Measurements from ENCODE around the gene HSD17B3. TPM values are rescaled to one million over a fixed set of nuclear protein-coding genes. Genes with fewer than 3 reads are reported as not detected.
"Not testable (repeated sequence)": the region's sequence is repeated elsewhere in the genome, so short reads cannot be mapped to it uniquely, and the experiment has no call there.

HSD17B3 gene
- total RNA-seq, 1 experiment from 2014 or later = not detected

- H3K27me3 ChIP-seq (replicated peaks); DNase-seq (ENCODE audit: low read depth in 1 of 2, low spot score in 2 of 2); H3K27ac ChIP-seq; H3K4me1 ChIP-seq (replicated peaks); H3K36me3 ChIP-seq; H3K4me3 ChIP-seq; H3K9me3 ChIP-seq (replicated peaks): not testable (repeated sequence)
These were observed 20.8 kb upstream of the HSD17B3 start for GRCh38 chr9:96322736-96323135.

GRCh38 chr9:96322210-96322609 is 20.2 kb upstream of the HSD17B3 start:
- DNase-seq (ENCODE audit: low read depth in 1 of 2, low spot score in 2 of 2); H3K27ac ChIP-seq; H3K9me3 ChIP-seq (replicated peaks): not testable (repeated sequence)

GRCh38 chr9:96321515-96321914 is 19.5 kb upstream of the HSD17B3 start:
- H3K4me3 ChIP-seq = no peak overlapping the region
- H3K27me3 ChIP-seq (replicated peaks) = no peaks in the 10 kb centered on the region
- H3K36me3 ChIP-seq = no peaks in the 10 kb centered on the region
- H3K4me1 ChIP-seq (replicated peaks) = no peaks in the 10 kb centered on the region
- no peaks in the 10 kb centered on the region for H3K9me3 ChIP-seq (replicated peaks)
- no peak for DNase-seq (ENCODE audit: low read depth in 1 of 2, low spot score in 2 of 2)
- H3K27ac ChIP-seq = no peak overlapping the region

More at GRCh38 chr9:96322210-96322609, 20.2 kb upstream of the HSD17B3 start:
- not testable (repeated sequence) for H3K36me3 ChIP-seq; H3K4me3 ChIP-seq; H3K4me1 ChIP-seq (replicated peaks); H3K27me3 ChIP-seq (replicated peaks)

GRCh38 chr9:96320749-96321280 is 18.8 kb upstream of the HSD17B3 start:
- no peak for DNase-seq (ENCODE audit: low read depth in 1 of 2, low spot score in 2 of 2)
- Histone ChIP-seq H3K4me3 (no peak overlapping the region), H3K27me3 (replicated peaks) (no peaks in the 10 kb centered on the region), H3K27ac (no peak overlapping the region), H3K36me3 (no peaks in the 10 kb centered on the region), H3K4me1 (replicated peaks) (no peaks in the 10 kb centered on the region), H3K9me3 (replicated peaks) (no peaks in the 10 kb centered on the region)

- Histone ChIP-seq H3K4me3 (no peak overlapping the region), H3K9me3 (replicated peaks) (no peaks in the 10 kb centered on the region), H3K27ac (no peak overlapping the region), H3K36me3 (no peaks in the 10 kb centered on the region), H3K27me3 (replicated peaks) (no peaks in the 10 kb centered on the region), H3K4me1 (replicated peaks) (no peaks in the 10 kb centered on the region)
- DNase-seq (ENCODE audit: low read depth in 1 of 2, low spot score in 2 of 2) = no peak
These were observed 17.1 kb upstream of the HSD17B3 start for GRCh38 chr9:96318921-96319565.

- H3K9me3 ChIP-seq (replicated peaks) = peaks cover 2% of the 10 kb centered on the region; the same call in 1 of the 2 replicates
- no peak overlapping the region for H3K4me3 ChIP-seq
- no peaks in the 10 kb centered on the region for H3K4me1 ChIP-seq (replicated peaks)
- H3K27ac ChIP-seq = no peak overlapping the region
- no peaks in the 10 kb centered on the region for H3K36me3 ChIP-seq
- DNase-seq (ENCODE audit: low read depth in 1 of 2, low spot score in 2 of 2) = peak; percentile 47 to 51
- no peaks in the 10 kb centered on the region for H3K27me3 ChIP-seq (replicated peaks)
These were observed 15.5 kb upstream of the HSD17B3 start for GRCh38 chr9:96317335-96317980.

- no peaks in the 10 kb centered on the region for H3K27me3 ChIP-seq (replicated peaks)
- no peaks in the 10 kb centered on the region for H3K36me3 ChIP-seq
- no peak overlapping the region for H3K4me3 ChIP-seq
- H3K4me1 ChIP-seq (replicated peaks) = no peaks in the 10 kb centered on the region
- DNase-seq (ENCODE audit: low read depth in 1 of 2, low spot score in 2 of 2) = no peak
- H3K9me3 ChIP-seq (replicated peaks) = peaks cover 3% of the 10 kb centered on the region; the same call in 1 of the 2 replicates
- no peak overlapping the region for H3K27ac ChIP-seq
These were observed 7.9 kb upstream of the HSD17B3 start for GRCh38 chr9:96309850-96310249.

GRCh38 chr9:96306958-96307357 is 5.0 kb upstream of the HSD17B3 start:
- not testable (repeated sequence) for H3K36me3 ChIP-seq; H3K9me3 ChIP-seq (replicated peaks); H3K27ac ChIP-seq; H3K4me3 ChIP-seq; DNase-seq (ENCODE audit: low read depth in 1 of 2, low spot score in 2 of 2); H3K4me1 ChIP-seq (replicated peaks); H3K27me3 ChIP-seq (replicated peaks)

GRCh38 chr9:96305171-96305570 is 3.2 kb upstream of the HSD17B3 start:
- no peaks in the 10 kb centered on the region for H3K27me3 ChIP-seq (replicated peaks)
- no peak overlapping the region for H3K4me3 ChIP-seq
- no peak overlapping the region for H3K27ac ChIP-seq
- no peaks in the 10 kb centered on the region for H3K4me1 ChIP-seq (replicated peaks)
- no peak for DNase-seq (ENCODE audit: low read depth in 1 of 2, low spot score in 2 of 2)
- no peaks in the 10 kb centered on the region for H3K9me3 ChIP-seq (replicated peaks)
- H3K36me3 ChIP-seq = no peaks in the 10 kb centered on the region

- Histone ChIP-seq H3K4me3 (no peak overlapping the region), H3K27me3 (replicated peaks) (no peaks in the 10 kb centered on the region), H3K4me1 (replicated peaks) (no peaks in the 10 kb centered on the region), H3K36me3 (no peaks in the 10 kb centered on the region), H3K9me3 (replicated peaks) (no peaks in the 10 kb centered on the region), H3K27ac (no peak overlapping the region)
- no peak for DNase-seq (ENCODE audit: low read depth in 1 of 2, low spot score in 2 of 2)
These were observed 2.3 kb upstream of the HSD17B3 start for GRCh38 chr9:96304230-96304629.

- no peak overlapping the region for H3K27ac ChIP-seq
- no peak for DNase-seq (ENCODE audit: low read depth in 1 of 2, low spot score in 2 of 2)
- no peaks in the 10 kb centered on the region for H3K27me3 ChIP-seq (replicated peaks)
- no peaks in the 10 kb centered on the region for H3K9me3 ChIP-seq (replicated peaks)
- H3K4me3 ChIP-seq = no peak overlapping the region
- no peaks in the 10 kb centered on the region for H3K4me1 ChIP-seq (replicated peaks)
- no peaks in the 10 kb centered on the region for H3K36me3 ChIP-seq
These were observed 2.2 kb downstream of the HSD17B3 start for GRCh38 chr9:96299823-96300222.

- no peak for DNase-seq (ENCODE audit: low read depth in 1 of 2, low spot score in 2 of 2)
- no peak overlapping the region for H3K27ac ChIP-seq
These were observed 7.8 kb downstream of the HSD17B3 start for GRCh38 chr9:96294159-96294545.

GRCh38 chr9:96293498-96294158 is 8.3 kb downstream of the HSD17B3 start:
- DNase-seq (ENCODE audit: low read depth in 1 of 2, low spot score in 2 of 2) = no peak
- Histone ChIP-seq H3K4me3 (no peak overlapping the region), H3K9me3 (replicated peaks) (no peaks in the 10 kb centered on the region), H3K27me3 (replicated peaks) (no peaks in the 10 kb centered on the region), H3K36me3 (no peaks in the 10 kb centered on the region), H3K4me1 (replicated peaks) (no peaks in the 10 kb centered on the region), H3K27ac (no peak overlapping the region)

More at GRCh38 chr9:96294159-96294545, 7.8 kb downstream of the HSD17B3 start:
- H3K27me3 ChIP-seq (replicated peaks) = no peaks in the 10 kb centered on the region
- no peaks in the 10 kb centered on the region for H3K4me1 ChIP-seq (replicated peaks)
- no peak overlapping the region for H3K4me3 ChIP-seq
- no peaks in the 10 kb centered on the region for H3K9me3 ChIP-seq (replicated peaks)
- no peaks in the 10 kb centered on the region for H3K36me3 ChIP-seq

- Histone ChIP-seq H3K9me3 (replicated peaks) (no peaks in the 10 kb centered on the region), H3K4me3 (no peak overlapping the region), H3K36me3 (no peaks in the 10 kb centered on the region), H3K27me3 (replicated peaks) (no peaks in the 10 kb centered on the region), H3K27ac (no peak overlapping the region), H3K4me1 (replicated peaks) (no peaks in the 10 kb centered on the region)
- DNase-seq (ENCODE audit: low read depth in 1 of 2, low spot score in 2 of 2) = no peak
These were observed 12.6 kb downstream of the HSD17B3 start for GRCh38 chr9:96289392-96289791.

All from SJSA1 (cell line).